HG03432 (cell line): ENCODE results near the gene CLASRP.
A peak's percentile ranks its signal among the peaks of the same experiment; 100 is the strongest.
"Not testable (repeated sequence)": the region's sequence is repeated elsewhere in the genome, so short reads cannot be mapped to it uniquely, and the experiment has no call there.

Experiments used
- ATAC-seq: cut with Tn5 transposase; IDR thresholded peaks from one replicate; pipeline ENCODE4 v1.9.1; 2021; ENCODE audit warnings: mild to moderate bottlenecking, moderate library complexity; ENCODE audit not compliant: unreplicated experiment

The CLASRP gene, protein sequence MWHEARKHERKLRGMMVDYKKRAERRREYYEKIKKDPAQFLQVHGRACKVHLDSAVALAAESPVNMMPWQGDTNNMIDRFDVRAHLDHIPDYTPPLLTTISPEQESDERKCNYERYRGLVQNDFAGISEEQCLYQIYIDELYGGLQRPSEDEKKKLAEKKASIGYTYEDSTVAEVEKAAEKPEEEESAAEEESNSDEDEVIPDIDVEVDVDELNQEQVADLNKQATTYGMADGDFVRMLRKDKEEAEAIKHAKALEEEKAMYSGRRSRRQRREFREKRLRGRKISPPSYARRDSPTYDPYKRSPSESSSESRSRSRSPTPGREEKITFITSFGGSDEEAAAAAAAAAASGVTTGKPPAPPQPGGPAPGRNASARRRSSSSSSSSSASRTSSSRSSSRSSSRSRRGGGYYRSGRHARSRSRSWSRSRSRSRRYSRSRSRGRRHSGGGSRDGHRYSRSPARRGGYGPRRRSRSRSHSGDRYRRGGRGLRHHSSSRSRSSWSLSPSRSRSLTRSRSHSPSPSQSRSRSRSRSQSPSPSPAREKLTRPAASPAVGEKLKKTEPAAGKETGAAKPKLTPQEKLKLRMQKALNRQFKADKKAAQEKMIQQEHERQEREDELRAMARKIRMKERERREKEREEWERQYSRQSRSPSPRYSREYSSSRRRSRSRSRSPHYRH

DNA sequence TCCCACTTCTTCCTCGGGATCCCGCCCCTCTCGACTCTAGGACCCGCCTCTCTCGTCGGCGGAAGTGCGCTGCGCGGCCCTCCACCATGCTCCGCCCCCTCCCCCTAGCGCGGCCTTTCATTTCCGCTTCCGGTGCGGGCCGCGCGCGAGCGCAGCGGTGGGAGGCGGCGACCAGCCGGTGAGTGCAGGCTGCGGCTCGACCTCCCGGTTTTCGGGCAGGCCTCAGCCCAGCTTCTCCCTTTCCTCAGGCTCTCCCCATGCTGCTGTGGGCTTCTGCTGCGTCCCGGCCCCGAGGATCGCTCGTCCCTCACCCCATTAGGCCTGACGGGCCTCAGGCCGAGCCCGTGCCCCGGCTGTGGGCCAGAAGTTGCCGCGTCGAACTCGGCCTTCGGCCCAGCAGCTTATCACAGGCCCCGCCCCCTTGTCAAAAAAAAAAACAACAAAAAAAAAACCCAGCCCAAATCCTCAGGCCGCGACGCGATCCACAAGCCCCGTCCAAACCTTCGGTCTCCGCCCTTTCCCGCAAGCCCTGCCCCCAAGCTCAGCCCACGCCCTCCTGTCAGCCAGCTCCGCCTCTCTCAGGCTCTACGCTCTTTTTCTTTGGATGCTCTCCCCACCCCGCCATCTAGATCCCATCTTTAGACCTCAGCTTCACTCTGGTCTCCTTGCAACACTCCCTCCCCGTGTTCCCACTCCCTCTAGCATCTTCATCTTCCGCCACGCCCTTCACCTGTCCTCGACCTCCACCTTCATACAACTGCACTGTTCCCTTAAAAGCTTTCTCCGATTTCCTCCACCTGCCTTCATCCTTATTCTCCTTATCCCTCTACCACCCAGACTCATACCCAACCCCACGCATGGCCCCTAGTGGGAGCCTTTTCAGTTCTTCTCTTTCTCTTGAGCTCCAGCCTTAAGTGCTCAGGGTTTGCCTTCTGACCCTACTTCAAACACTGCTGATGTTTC lies at the start of gene CLASRP:
CLASRP (plus strand) TSS at position 115 of the 963 bp plus-strand sequence. CDS start 1,168 bp downstream, outside the sequence.
- peak; percentile 89 for ATAC-seq

DNA sequence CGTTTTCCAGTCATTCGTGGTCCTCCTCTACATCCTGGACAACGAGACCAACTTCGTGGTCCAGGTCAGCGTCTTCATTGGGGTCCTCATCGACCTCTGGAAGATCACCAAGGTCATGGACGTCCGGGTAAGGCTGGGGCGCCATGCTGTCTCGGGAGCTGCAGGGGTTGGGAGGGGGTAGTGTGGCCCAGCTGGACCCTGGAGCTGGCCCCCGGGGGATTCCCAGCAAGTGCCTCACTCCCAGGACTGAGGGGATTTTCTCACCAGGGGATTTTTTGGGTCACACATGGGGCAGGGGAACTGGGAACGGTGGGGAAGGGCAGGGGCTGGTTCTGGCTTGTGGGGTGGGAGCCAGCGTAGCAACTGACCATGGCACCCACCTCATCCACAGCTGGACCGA lies 48.4 kb upstream of the CLASRP start:
- no peak for ATAC-seq

DNA sequence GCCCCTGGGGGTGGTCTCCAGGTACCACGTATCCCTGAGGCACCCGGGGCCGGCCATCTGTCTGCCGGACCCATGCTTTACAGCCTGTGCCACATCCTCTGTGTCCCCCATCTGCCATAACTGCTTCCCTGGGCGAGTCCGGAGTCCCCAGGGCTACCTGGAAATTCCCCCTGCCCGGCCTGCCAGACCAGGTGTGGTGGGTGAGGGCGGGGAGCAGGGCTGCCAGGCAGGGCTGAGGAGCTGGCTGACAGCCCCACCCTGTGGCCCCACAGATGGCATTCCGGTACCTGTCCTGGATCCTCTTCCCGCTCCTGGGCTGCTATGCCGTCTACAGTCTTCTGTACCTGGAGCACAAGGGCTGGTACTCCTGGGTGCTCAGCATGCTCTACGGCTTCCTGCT lies 47.9 kb upstream of the CLASRP start:
- ATAC-seq, result no peak

DNA sequence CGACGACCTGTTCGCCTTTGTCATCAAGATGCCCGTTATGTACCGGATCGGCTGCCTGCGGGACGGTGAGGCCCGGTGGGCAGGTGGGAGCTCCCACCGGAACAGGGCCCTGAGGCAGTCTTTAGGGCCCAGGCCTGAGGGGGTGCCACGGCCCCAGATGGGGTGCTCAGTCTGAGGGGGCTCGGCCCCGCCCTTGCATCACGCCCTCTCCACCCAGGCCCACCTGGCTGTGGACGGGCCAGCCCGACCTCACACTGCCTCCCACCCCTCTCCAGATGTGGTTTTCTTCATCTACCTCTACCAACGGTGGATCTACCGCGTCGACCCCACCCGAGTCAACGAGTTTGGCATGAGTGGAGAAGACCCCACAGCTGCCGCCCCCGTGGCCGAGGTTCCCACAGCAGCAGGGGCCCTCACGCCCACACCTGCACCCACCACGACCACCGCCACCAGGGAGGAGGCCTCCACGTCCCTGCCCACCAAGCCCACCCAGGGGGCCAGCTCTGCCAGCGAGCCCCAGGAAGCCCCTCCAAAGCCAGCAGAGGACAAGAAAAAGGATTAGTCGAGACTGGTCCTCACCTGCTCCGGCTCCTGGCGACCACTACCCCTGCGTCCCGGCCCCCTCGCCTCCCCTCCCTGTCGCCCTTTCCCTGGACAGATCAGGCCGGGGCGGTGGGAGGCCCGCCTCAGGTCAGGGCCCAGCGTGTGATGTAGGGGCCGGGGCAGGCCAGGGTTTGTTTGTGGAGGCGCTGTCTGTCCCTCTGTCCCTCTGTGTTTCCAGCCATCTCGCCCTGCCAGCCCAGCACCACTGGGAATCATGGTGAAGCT lies 46.3 kb upstream of the CLASRP start:
- ATAC-seq, result no peak

DNA sequence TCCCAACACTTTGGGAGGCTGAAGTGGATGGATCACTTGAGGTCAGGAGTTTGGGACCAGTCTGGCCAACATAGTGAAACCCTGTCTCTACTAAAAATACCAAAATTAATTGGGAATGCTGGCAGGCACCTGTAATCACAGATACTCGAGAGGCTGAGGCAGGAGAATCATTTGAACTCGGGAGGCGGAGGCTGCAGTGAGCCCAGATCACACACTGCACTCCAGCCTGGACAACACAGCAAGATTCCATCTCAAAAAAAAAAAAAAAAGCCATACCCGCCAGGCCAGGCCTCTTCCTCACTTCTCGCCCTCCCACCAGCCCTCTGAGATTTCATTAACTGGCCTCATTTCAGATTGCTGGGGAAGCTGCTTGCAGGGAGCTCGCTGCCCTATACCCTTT lies 45.3 kb upstream of the CLASRP start:
- ATAC-seq, result no peak

DNA sequence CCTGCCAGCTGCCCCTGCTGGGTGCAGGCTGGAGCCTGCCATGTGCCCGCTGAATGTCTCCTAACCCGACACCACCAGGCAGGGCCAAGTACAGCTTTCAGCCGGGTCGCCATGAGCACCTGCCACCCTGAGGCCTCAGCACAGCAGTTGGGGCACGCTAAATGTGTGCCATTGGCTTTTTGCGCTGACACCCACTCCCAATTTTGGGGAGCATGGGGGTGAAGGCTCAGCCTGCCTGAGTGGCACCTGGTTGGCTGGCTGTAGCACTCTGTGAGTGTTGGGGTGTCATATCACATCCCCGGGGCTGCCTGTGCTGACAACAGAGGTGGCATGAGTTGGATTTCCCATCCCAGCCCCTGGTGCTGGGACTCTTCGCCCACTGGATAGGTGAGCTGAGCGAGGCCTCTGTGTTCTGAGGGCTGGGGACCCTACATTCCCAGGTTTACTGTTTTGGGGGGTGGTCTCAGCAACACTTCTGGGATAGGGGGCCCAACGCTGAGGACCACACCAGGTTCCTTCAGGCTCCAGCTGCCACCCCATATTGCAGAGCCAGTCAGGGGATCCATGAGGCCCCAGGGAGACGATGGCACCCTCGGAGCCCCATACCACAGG lies 44.8 kb upstream of the CLASRP start:
- no peak for ATAC-seq

DNA sequence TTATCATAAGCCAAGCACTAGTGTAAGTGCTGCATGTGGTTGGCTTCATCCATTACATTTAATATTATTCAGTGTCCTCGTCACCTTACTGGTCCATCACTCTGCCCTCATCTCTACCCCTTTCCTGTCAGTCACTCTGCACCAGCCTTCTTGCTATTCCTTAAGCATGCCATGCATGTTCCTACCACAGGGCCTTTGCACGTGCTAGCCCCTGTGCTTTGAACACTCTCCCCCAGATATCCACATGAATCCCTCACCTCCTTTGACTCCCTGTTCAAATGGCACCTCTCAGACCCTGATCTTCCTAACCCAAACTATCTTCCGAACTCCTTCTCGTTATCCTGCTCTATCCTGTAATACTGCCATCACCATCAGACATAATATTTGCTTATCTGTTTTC lies 40.8 kb upstream of the CLASRP start:
- ATAC-seq, result no peak

DNA sequence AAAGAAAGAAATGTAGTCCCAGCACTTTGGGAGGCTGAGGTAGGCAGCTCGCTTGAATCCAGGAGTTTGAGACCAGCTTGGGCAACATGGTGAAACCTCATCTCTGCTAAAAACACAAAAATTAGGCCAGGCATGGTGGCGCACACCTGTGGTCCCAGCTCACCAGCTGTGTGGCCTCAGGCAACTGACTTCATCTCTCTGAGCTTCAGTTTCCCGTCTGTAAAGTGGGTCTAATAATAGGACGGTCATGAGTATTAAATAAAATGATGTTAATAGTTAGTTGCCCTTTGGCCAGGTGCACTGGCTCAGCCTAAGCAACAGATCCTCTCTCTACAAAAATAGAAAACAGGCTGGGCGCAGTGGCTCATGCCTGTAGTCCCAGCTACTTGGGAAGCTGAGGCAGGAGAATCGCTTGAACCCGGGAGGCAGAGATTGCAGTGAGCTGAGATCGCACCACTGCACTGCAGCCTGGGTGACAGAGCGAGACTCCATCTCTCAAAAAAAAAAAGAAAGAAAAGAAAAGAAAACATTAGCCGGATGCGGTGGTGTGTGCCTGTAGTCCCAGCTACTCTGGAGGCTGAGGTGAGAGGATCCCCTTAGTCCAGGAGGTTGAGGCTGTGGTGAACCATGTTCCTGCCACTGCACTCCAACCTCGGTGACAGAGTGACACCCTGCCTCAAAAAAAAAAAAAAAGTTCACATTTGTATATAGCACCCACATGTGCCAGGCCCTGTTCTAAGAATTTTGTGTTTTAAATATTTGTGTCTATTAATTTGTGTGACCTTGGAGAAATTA lies 39.5 kb upstream of the CLASRP start:
- not testable (repeated sequence) for ATAC-seq

DNA sequence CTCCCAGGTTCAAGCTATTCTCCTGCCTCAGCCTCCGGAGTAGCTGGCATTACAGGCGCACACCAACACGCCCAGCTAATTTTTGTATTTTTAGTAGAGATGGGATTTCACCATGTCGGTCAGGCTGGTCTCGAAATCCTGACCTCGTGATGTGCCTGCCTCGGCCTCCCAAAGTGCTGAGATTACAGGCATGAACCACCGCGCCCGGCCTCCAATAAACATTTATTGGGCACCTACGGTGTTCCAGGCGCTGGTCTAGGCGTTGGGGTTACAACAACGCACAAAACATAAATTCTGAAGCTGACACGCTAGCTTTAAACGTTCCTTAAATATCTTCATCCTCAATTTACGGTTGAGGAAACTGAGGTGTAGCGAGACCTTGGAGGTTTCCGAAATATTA lies 38.2 kb upstream of the CLASRP start:
- ATAC-seq, result not testable (repeated sequence)

DNA sequence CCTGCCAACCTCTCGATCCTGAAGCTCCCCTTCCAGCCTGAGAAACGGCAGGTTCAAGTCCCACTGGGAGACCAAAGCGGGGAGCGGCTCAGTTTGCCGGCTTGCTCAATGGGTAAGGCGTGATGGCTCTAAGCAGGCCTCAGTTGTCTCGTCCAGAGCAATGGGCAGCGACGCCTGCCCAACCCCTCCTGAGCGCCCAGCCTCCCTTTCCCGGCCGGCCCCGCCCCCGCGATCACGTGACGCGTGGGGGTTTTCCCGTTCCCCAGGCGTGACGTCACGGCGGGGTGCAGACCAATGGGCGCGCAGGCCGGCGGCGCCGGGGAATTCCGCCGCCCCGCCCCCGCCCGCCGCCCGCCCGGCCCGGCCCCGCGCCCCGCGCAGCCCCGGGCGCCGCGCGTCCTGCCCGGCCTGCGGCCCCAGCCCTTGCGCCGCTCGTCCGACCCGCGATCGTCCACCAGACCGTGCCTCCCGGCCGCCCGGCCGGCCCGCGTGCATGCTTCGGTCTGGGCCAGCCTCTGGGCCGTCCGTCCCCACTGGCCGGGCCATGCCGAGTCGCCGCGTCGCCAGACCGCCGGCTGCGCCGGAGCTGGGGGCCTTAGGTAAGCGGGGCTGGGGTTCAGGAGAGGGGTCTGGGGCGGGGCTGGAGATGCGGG lies 37.6 kb upstream of the CLASRP start, which contains the start of gene RELB:
RELB (plus strand) TSS at position 378 of the 653 bp plus-strand sequence; CDS start at position 494, 116 bp downstream.
- peak; percentile 63 for ATAC-seq

DNA sequence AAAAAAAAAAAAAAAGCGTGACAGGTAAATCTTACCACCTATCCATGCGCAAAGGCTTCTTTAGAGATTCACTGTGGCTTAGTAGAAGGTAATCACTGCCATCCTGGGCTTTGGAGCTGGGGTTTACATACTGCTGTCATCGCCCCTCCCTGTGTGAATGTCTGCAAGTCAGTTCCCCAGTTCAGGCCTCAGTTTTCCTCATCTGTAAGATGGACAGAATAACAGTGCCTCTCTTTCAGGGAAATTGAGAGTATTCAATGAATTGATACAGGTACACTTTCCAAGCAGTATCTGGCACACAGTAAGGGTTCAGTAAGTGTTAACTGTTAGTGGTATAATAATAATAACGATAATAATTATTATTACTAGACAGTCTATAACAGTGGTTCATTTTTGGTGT lies 35.4 kb upstream of the CLASRP start:
- ATAC-seq, result no peak

DNA sequence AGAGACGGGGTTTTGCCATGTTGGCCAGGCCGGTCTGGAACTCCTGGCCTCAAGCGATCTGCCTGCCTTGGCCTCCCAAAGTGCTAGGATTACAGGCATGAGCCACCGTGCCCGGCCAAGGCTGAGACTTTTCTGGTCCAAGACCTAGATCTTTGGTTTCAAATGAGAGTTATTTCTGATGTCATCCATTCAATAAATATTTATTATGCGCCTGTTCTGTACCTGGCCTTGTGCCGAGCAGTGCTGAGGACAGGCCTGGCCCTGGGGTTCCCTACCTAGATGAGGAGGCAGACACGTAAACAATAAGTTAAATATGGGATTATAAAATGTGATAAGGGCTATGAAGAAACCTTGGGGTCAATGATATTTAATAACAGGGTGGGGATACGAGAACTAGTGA lies 33.1 kb upstream of the CLASRP start:
- no peak for ATAC-seq

DNA sequence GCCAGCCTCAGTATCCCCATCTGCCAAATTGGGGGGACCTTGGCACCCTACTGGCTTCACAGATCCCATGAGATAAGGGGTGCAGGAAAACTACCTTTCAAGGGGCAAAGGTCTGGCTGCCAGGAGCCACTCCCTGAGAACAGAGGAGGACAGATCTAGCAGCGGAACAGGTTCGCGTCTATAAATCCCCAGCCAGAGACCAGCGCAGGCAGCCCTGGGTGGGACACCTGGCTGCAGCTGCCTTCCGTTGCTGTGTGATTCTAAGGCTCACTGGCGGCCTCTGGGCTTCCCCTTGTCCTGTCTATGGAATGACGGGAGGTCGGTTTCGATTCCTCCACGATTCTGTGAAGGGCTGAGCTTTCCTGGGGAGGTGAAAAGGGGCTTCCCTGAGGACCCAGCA lies 30.3 kb upstream of the CLASRP start:
- ATAC-seq, result no peak

DNA sequence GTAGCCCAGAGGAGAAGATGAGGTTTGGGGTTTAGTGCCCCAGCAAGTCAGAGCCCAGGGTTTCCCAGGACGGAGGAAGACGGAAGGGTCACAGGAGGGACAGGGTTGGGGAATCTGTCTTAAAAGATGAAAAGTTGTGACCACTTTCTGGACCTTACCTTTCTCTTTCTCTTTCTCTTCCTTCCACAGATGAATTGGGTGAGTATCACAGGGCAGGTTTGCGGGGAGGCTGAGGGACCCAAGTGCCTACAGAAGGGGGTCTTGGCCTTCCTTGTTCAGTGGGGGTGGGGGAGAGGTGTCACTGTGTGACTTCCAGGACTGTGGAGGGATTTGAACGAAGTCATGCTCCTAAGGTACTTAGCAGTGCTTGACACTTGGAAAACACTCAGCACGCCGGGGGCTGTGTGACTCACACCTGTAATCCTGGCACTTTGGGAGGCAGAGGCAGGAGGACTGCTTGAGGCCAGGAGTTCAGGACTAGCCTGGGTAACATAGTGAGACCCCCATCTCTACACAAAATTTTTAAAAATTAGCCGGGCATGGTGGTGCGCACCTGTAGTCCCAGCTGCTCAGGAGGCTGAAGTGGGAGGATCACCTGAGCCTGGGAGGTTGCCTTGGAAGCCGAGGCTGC lies 29.1 kb upstream of the CLASRP start:
- ATAC-seq, result no peak

DNA sequence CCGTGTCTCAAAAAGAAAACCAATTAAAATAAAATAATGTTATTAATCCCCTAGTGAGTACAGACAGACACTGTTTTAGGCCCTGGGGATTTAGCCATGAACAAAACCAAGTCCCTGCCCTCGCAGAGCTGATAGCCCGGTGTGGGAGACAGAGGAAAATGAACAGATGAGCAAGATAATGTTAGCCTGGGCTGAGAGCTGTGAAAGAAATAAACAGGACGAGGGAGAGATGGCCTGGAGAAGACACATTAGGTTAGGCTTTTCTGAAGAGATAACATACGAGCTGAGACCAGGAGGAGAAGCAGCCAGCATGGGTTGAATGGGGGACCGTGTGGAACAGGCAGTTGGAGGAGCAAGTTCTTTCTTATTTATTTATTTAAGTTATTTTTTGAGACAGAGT lies 28.5 kb upstream of the CLASRP start:
- no peak for ATAC-seq

DNA sequence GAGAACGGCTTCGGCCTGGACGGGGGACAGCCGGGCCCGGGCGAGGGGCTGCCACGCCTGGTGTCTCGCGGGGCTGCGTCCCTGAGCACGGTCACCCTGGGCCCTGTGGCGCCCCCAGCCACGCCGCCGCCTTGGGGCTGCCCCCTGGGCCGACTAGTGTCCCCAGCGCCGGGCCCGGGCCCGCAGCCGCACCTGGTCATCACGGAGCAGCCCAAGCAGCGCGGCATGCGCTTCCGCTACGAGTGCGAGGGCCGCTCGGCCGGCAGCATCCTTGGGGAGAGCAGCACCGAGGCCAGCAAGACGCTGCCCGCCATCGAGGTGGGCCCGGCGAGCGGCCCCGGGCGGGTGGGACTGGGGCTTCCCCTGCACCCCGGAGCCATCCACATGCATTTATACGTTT lies 26.9 kb upstream of the CLASRP start:
- ATAC-seq, result no peak

DNA sequence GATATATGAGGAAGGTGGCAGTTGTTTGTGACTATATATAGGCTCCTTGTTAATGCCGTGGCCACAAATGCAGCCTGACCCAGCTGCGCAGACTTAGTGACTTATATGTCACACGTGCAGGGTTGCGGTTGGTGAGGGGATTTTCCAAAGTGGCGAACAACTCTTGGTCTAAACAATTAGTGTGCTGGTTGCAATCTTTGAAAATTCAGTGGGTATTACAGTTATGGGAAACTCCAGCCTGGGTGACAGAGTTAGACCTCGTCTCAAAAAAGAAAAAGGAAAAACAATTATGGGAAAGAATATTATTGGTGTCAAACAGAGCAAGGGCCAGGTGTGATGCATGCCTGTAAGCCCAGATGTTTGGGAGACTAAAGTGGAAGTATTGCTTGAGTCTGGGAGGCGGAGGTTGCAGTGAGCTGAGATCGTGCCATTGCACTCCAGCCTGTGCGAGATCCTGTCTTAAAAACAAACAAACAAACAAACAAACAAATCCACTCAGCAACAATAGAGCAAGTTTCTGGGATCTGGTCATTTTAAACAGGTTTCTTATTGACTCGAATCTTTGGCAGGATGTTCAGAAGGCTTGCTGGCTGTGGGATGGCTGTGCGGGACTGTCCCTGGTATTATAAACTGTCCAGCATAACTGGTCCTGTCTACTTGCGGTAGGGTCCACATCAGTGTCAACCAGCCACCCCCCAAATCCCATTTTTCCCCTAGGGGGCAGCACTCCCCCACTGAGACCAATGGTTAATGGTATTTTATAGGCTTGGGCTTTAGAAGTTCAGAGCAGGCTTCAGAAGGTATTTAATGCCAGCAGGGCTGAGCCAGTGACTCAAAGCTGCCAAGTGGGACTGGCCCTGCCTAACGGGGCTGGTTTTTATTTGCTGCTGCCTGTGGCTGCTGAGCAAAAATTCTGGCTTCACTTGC lies 22.2 kb upstream of the CLASRP start:
- ATAC-seq, result peak; percentile 78
